Thoracic aorta (tissue), 2 donors: ENCODE results near the gene PDE1A. TPM values are rescaled to one million over a fixed set of nuclear protein-coding genes. Genes with fewer than 3 reads are reported as not detected.

ENCODE experiments used
- ATAC-seq: fragments of 150-250 bp; one replicate; pipeline ENCODE4 v1.8.0; 2017; ENCODE audit warnings: low read depth; ENCODE audit not compliant: insufficient number of reproducible peaks, low FRiP score
- DNase-seq: peaks from one replicate; pipeline ENCODE4 v3.0.0-alpha.2; 2020; ENCODE audit warnings: low spot score
- H3K27ac ChIP-seq, 2 donors: fragments of 200-600 bp; sonication (generic); 1 replicate in 1 of 2; 2 replicates in 1 of 2; pipeline ENCODE4 v1.5.1; 2016; ENCODE audit warnings: mild to moderate bottlenecking in 2 of 2, moderate library complexity in 2 of 2
- H3K27me3 ChIP-seq: fragments of 200-600 bp; sonication (generic); replicated peaks from 2 replicates; pipeline ENCODE4 v1.6.0; 2016; ENCODE audit warnings: mild to moderate bottlenecking; ENCODE audit not compliant: insufficient read depth
- H3K36me3 ChIP-seq: fragments of 200-600 bp; sonication (generic); one replicate; pipeline ENCODE4 v1.5.1; 2016
- H3K4me1 ChIP-seq, 2 donors: fragments of 200-600 bp; sonication (generic); 1 replicate in 1 of 2; 2 replicates in 1 of 2; pipeline versions ENCODE4 v1.5.1 to v1.6.0; 2016; ENCODE audit warnings: low read depth in 2 of 2, mild to moderate bottlenecking in 1 of 2; ENCODE audit not compliant: control insufficient read depth in 1 of 2
- H3K4me3 ChIP-seq: fragments of 200-600 bp; sonication (generic); 2 replicates; pipeline ENCODE4 v1.5.1; 2016; ENCODE audit warnings: mild to moderate bottlenecking
- H3K9me3 ChIP-seq: fragments of 200-600 bp; sonication (generic); 2 replicates; pipeline ENCODE4 v1.5.1; 2016
- CTCF ChIP-seq: fragments of 200-600 bp; sonication (generic); IDR thresholded peaks from one replicate; pipeline ENCODE4 v1.5.1; 2019; ENCODE audit warnings: antibody characterized with exemption
- total RNA-seq, 2 donors: library from RNA; depleted of rRNA; stranded (reverse); fragments of >200 nt; gene quantifications; one replicate each; pipeline versions ENCODE4 v1.1.0 to v1.2.3, GENCODE V29; 2016

Gene PDE1A
- total RNA-seq, 2 donors from 2014 or later: 31.7 to 35.2 TPM

GRCh38 chr2:182448371-182448770, 21.5 kb upstream of the PDE1A start:
- H3K9me3 ChIP-seq: no peaks in the 10 kb centered on the region
- ATAC-seq: no peak

GRCh38 chr2:182447863-182448262, 21.0 kb upstream of the PDE1A start:
- Histone ChIP-seq H3K27me3 (no peaks in the 10 kb centered on the region), H3K4me3 (no peak overlapping the region), H3K4me1 (peaks cover 14 to 52% of the 10 kb centered on the region in 2 donors), H3K36me3 (no peaks in the 10 kb centered on the region), H3K27ac (peak overlapping the region; percentile 39 to 61), H3K9me3 (no peaks in the 10 kb centered on the region)
- TF ChIP-seq CTCF: no peak
- no peak for DNase-seq
- ATAC-seq: no peak

More at GRCh38 chr2:182448371-182448770, 21.5 kb upstream of the PDE1A start:
- DNase-seq: no peak
- Histone ChIP-seq H3K4me3 (no peak overlapping the region), H3K27ac (peak overlapping the region in 1 of 2 donors; percentile 61), H3K27me3 (no peaks in the 10 kb centered on the region), H3K36me3 (no peaks in the 10 kb centered on the region), H3K4me1 (peaks cover 14 to 52% of the 10 kb centered on the region in 2 donors)
- TF ChIP-seq CTCF: no peak

- no peak for TF ChIP-seq CTCF
- no peaks in the 10 kb centered on the region for H3K27me3 ChIP-seq
- no peaks in the 10 kb centered on the region for H3K9me3 ChIP-seq
- no peaks in the 10 kb centered on the region for H3K36me3 ChIP-seq
- H3K4me3 ChIP-seq: no peak overlapping the region
- H3K27ac ChIP-seq: peak overlapping the region; percentile 39 to 61
- no peak for ATAC-seq
- H3K4me1 ChIP-seq: peaks cover 14 to 52% of the 10 kb centered on the region in 2 donors
- no peak for DNase-seq
Measured at GRCh38 chr2:182447163-182447562, 20.3 kb upstream of the PDE1A start.

GRCh38 chr2:182446087-182446486, 19.3 kb upstream of the PDE1A start:
- TF ChIP-seq CTCF: no peak
- H3K27ac ChIP-seq: peak overlapping the region; percentile 34 to 61
- H3K4me1 ChIP-seq: peaks cover 14 to 52% of the 10 kb centered on the region in 2 donors
- ATAC-seq: no peak
- H3K27me3 ChIP-seq: no peaks in the 10 kb centered on the region
- DNase-seq: no peak
- no peak overlapping the region for H3K4me3 ChIP-seq
- H3K9me3 ChIP-seq: no peaks in the 10 kb centered on the region
- H3K36me3 ChIP-seq: no peaks in the 10 kb centered on the region

- ATAC-seq (no peak), DNase-seq (no peak)
- no peak for TF ChIP-seq CTCF
- peak overlapping the region; percentile 24 to 61 for H3K27ac ChIP-seq
- H3K36me3 ChIP-seq: no peaks in the 10 kb centered on the region
- peak overlapping the region; percentile 32 for H3K4me3 ChIP-seq
- H3K9me3 ChIP-seq: no peaks in the 10 kb centered on the region
- H3K4me1 ChIP-seq: peaks cover 14 to 48% of the 10 kb centered on the region in 2 donors
- no peaks in the 10 kb centered on the region for H3K27me3 ChIP-seq
Measured at GRCh38 chr2:182445391-182445965, 18.6 kb upstream of the PDE1A start.
